ENCODE measurements around the gene PARD3. TPM values are rescaled to one million over a fixed set of nuclear protein-coding genes. Genes with fewer than 3 reads are reported as not detected.

Gene PARD3
- total RNA-seq, 1 donor from 2014 or later = 76.4 TPM

- Histone ChIP-seq H3K36me3 (ENCODE audit: control insufficient read depth, insufficient read depth, low read length) (no peaks in the 10 kb centered on the region), H3K4me3 (ENCODE audit: low read depth, low read length) (no peak overlapping the region), H3K27me3 (ENCODE audit: control insufficient read depth, insufficient read depth, low read length) (no peaks in the 10 kb centered on the region)
- DNase-seq (ENCODE audit: low read depth) = no peak
- TF ChIP-seq CTCF (IDR thresholded peaks at IDR 0.05; ENCODE audit: insufficient read depth, low read length, poor library complexity, severe bottlenecking) = no peak
Observed at GRCh38 chr10:34297541-34298345, 517.4 kb downstream of the PARD3 start.

GRCh38 chr10:34295142-34295548 lies 520.0 kb downstream of the PARD3 start:
- no peak overlapping the region for H3K4me3 ChIP-seq (ENCODE audit: low read depth, low read length)
- TF ChIP-seq CTCF (IDR thresholded peaks at IDR 0.05; ENCODE audit: insufficient read depth, low read length, poor library complexity, severe bottlenecking) = no peak
- no peaks in the 10 kb centered on the region for H3K27me3 ChIP-seq (ENCODE audit: control insufficient read depth, insufficient read depth, low read length)
- H3K36me3 ChIP-seq (ENCODE audit: control insufficient read depth, insufficient read depth, low read length) = no peaks in the 10 kb centered on the region
- no peak for DNase-seq (ENCODE audit: low read depth)

GRCh38 chr10:34294137-34294536 lies 521.0 kb downstream of the PARD3 start:
- no peak for DNase-seq (ENCODE audit: low read depth)
- Histone ChIP-seq H3K36me3 (ENCODE audit: control insufficient read depth, insufficient read depth, low read length) (no peaks in the 10 kb centered on the region), H3K27me3 (ENCODE audit: control insufficient read depth, insufficient read depth, low read length) (no peaks in the 10 kb centered on the region), H3K4me3 (ENCODE audit: low read depth, low read length) (no peak overlapping the region)
- TF ChIP-seq CTCF (IDR thresholded peaks at IDR 0.05; ENCODE audit: insufficient read depth, low read length, poor library complexity, severe bottlenecking) = no peak

GRCh38 chr10:34292675-34293074 lies 522.4 kb downstream of the PARD3 start:
- DNase-seq (ENCODE audit: low read depth) = no peak
- TF ChIP-seq CTCF (IDR thresholded peaks at IDR 0.05; ENCODE audit: insufficient read depth, low read length, poor library complexity, severe bottlenecking) = no peak
- Histone ChIP-seq H3K27me3 (ENCODE audit: control insufficient read depth, insufficient read depth, low read length) (no peaks in the 10 kb centered on the region), H3K36me3 (ENCODE audit: control insufficient read depth, insufficient read depth, low read length) (no peaks in the 10 kb centered on the region), H3K4me3 (ENCODE audit: low read depth, low read length) (no peak overlapping the region)

- TF ChIP-seq CTCF (IDR thresholded peaks at IDR 0.05; ENCODE audit: insufficient read depth, low read length, poor library complexity, severe bottlenecking) = no peak
- no peaks in the 10 kb centered on the region for H3K36me3 ChIP-seq (ENCODE audit: control insufficient read depth, insufficient read depth, low read length)
- no peak for DNase-seq (ENCODE audit: low read depth)
- no peak overlapping the region for H3K4me3 ChIP-seq (ENCODE audit: low read depth, low read length)
- H3K27me3 ChIP-seq (ENCODE audit: control insufficient read depth, insufficient read depth, low read length) = no peaks in the 10 kb centered on the region
Observed at GRCh38 chr10:34292194-34292565, 522.9 kb downstream of the PARD3 start.

Measured in kidney epithelial cell (primary cell).